GM18519 (cell line): ENCODE measurements around the gene DDT.
"Not testable (repeated sequence)": the region's sequence is repeated elsewhere in the genome, so short reads cannot be mapped to it uniquely, and the experiment has no call there.

Experiments used
- ATAC-seq: cut with Tn5 transposase; IDR thresholded peaks from one replicate; pipeline ENCODE4 v1.9.1; 2021; ENCODE audit warnings: mild to moderate bottlenecking, moderate library complexity; ENCODE audit not compliant: unreplicated experiment, low FRiP score

Gene DDT

DNA sequence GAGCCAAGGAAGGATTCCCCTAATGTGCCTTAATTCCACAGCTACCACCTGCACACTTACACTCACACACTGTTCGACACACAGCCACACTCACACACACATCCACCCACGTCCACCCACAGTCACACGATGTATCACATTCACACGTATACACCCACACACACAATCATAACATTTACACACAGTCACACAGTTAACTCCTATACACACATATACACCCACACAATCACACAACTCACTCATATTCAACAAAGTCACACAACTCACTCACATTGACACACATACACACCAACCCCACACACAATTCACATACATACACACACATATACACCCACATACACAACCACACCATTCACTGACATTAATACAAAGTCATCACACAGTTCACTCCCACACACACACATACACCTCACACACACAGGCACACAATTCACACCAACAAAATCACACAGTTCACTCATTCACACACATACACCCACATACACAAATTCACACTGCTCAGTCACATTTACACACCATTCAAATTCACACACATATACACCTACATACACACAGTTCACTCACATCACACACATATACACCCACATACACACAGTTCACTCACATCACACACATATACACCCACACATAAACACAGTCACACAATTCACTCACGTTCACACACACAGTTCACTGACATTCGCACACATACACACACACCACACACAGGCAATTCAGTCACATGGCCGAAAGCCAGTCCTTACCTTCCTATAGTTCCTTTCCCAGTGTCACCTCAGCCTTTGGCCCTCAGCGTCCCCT is 19.8 kb downstream of the DDT start:
- ATAC-seq = not testable (repeated sequence)

DNA sequence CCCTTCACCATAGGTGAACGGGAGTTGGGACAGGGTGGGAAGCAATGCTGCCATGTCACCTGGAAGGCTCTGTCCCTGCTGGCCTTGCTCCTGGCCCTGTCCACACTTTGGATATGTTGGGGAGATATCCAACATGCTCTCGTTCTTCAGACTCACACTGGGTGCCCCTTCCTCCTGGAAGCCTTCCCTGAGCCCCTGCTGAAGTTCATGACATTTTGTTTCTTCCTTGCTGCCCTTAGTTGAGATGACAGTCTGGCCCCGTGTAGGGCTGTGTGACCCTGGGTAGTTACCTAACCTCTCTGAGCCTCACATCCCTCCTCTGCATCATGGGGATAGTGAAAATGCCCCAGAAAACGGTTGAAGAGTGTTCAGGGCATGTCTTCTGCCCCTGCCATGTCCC is 20.8 kb downstream of the DDT start:
- ATAC-seq = not testable (repeated sequence)

DNA sequence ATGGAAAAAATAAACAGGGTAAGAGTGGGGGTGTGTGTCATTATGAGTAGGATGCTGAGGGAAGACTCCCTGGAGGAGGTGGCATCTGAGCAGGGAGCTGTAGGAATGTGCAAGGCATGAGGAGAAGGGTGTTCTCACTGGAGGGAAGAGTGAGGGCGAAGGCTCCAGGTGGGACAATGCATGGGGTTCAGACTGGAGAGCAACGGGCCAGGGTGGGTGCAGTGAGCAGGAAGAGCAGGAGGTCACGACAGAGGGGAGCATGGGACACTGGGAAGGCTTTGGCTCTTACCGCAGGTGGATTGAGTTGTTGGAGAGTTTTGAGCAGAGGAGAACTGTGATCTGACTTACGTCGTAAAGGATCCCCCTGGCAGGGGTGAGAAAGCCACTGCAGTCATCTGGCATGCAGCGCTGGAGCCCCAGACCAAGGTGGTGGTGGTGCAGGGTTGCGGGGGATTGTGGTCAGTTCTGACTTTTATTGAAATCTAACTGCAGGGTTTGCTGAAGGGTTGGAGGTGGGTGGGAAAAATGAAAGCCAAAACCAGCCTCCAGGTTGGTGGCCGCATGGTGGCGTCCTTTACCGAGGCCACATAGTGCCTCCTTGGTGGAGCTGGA is 21.3 kb downstream of the DDT start:
- ATAC-seq = not testable (repeated sequence)

DNA sequence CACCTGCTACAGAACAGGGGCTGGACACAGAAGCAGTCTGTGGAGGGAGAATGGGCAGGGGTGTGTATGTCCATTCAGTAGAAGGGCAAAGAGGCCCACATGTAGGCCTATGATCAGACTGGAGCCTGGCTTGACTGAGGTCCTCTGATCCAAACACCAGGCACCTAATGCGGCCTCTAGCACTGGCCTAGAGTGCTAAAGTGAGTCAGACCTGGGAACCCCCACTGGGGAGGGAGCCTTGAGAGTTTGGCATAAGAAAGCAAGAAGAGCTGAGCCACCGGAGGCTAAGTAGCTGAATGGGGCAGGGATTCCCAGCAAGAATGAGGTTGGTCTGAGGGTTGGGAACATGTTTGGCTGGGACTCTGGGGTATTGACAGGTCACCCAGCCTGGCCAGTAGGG is 22.9 kb downstream of the DDT start:
- ATAC-seq = not testable (repeated sequence)

DNA sequence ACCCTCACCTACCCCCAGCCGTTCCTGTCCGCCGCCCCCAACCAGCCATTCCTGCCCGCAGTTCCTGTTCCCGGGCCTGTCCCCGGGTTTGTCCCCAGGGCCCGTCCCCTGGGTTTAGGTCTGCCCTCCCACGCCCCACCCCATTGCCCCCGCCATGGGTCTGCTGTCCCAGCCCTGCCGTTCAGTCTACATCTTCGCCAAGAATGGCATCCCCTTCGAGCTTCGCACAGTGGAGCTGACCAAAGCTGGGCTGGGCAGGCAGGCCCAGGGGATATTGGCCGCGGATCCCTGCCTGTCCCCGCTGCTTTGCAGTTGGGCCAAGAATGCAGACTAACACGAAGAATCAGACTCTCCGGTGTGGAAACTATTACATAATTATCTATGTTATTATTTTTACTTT is 24.5 kb downstream of the DDT start:
- not testable (repeated sequence) for ATAC-seq

DNA sequence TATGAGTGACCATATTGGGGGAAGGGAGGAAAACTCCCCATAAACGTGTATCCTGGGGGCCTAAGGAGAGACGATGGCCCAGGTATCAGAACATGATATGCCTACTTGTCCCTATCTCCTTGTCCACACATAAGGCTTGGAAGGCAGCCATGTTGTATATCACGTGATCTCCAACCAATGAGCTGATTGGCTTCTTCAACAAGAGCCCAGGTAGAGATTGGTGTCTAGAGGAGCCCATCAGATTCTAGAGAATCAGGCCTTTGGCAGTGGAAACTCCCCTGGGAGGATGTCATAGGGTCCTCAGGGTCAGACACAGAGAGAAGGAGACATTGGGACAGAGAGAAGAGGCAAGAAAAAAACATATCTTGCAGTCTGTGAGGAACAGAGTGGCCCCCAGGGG is 26.9 kb downstream of the DDT start:
- not testable (repeated sequence) for ATAC-seq

DNA sequence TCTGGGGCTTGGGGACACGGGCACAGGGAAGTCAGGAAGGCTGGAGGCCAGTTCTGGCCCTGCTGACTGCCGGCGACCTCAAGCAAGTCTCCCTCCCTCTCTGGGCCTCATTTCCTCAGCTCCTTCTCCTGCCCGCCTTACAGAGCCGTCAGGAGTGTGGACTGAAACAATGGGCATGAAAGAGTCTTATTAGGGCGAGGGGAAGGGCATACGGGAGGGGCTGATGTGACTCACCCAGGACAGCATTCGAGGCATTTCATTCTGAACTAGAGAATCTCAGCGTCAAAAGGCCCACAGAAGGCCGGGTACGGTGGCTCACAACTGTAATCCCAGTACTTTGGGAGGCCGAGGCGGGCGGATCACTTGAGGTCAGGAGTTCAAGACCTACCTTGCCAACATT is 34.1 kb downstream of the DDT start:
- not testable (repeated sequence) for ATAC-seq

DNA sequence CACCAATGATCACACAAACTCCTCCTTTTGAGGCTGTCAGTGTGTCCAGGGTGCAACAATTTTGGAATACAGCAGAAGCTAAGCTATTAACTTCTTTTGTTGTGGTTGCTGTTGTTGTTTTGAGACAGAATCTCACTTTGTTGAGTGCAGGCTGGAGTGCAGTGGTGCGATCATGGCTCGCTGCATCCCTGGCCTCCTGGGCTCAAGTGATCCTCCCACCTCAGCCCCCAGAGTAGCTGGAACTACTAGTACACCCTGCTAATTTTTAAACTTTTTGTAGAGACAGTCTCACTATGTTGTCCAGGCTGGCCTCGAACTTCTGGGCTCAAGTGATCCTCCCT is 35.3 kb downstream of the DDT start:
- no peak for ATAC-seq

DNA sequence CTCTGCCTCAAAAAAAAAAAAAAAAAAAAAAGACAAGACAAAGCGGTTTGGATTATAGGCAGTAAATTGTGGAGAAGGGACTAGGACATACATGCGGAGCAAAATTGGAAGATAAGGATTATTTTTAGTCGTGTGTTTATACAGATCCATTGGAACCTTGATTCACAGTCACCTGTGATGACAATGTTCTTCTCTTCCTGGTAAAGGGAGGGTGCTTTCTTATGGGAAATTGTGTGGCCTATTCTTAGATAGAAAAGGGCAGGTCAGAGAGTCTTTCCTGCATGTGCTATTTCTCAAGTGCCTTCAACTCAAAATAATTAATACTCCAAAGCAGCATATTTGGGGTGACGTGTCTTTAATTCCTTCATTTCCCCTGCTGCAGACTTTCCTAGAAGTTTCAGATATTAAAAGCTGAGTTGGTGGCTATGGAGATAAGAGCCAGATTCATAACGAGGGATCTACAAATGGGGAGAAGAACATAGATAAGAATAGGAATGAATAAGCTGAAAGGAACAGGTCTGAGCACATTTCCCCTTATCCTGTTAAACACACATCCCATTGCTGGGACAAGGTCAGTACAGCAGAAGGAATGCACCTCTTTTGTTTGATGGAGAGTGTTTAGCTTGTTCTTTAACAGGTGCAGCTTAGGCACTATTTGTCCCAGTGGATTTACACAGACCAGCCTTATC is 35.8 kb downstream of the DDT start:
- ATAC-seq = no peak

DNA sequence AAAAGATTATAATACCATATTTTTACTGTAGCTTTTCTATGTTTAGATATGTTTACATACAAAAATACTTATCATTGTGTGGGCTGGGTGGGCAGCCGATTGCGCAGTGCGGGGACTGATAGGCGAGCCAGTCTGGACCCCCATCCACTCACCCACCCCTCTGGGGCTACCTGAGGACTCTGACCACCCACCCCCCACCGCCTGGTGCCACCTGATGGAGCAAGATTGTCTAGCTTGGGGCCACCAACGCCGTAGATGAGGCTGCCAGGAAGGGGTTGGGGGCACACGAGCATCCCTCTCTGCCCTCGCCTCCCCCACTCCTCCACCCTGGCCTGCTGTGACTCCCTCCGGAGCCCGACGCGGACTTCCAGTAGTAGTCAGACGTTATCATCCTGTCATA is 47.7 kb downstream of the DDT start:
- no peak for ATAC-seq

DNA sequence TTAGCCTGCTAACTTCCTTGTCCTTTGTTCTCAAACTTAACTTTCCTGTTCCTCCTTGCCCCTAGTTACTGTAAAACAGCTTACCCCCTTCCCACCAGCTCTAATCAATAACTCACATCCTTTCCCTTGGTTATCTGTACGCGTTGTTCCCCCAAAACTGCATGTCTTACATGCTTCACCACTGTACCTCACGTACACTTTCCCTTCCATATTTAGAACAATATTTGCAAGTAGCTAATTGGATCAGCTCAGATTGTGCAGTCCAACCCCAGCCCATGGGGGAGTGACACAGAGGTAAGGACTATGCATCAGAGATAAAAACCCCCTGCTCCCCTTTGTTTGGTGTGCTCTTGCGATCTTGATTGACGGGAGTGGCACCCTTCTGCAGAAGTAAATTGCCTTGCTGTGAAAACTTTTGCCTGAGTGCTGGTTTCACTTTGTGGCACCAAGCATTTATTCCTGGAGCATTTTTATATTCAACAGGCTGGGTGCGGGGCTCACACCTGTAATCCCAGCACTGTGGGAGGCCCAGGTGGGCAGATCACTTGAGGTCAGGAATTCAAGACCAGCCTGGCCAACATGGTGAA is 49.1 kb downstream of the DDT start:
- ATAC-seq = no peak

DNA sequence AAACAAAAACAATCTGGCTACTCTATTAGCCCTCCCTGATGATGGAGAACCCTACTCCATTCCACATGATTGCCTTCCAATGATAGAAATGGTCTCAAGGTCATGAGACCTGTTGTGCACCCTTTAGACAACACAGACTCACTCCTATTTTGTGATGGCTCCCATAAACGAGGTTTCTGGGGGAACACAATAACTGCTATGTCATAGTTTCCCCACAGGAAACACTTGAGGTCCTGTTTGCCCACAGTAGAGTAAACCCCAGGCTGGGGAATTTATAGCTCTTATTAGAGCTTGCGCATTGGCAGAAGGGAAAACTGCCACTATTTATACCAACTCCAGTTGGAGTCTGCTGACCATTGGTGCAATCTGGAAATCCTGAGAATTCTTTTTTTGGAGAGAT is 51.3 kb downstream of the DDT start:
- ATAC-seq = no peak

DNA sequence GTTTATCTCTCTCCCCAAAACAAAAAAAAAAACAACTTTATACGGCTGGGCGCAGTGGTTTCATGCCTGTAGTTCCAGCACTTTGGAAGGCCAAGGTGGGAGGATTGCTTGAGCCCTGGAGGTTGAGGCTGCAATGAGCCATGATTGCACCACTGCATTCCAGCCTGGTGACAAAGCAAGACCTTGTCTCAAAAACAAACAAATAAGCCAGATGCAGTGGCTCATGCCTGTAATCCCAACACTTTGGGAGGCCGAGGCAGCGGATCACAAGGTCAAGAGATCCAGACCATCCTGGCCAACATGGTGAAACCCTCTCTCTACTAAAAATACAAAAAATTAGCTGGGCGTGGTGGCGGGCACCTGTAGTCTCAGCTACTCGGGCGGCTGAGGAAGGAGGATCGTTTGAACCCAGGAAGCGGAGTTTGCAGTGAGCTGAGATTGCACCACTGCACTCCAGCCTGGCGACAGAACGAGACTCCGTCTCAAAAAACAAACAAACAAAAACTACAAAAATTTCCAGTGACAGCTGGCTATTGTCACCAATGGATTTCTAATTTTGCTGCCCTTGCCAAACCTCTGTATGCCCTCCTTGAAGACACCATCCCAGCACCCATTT is 52.5 kb downstream of the DDT start:
- ATAC-seq = not testable (repeated sequence)
